ENCODE measurements around the gene RORC. TPM values are rescaled to one million over a fixed set of nuclear protein-coding genes. Genes with fewer than 3 reads are reported as not detected.

RORC gene
- total and polyA plus RNA-seq, 2 donors (not counting 1 experiment from before 2014, with no cell fraction given), result 0.17 TPM; not detected in 1

DNA sequence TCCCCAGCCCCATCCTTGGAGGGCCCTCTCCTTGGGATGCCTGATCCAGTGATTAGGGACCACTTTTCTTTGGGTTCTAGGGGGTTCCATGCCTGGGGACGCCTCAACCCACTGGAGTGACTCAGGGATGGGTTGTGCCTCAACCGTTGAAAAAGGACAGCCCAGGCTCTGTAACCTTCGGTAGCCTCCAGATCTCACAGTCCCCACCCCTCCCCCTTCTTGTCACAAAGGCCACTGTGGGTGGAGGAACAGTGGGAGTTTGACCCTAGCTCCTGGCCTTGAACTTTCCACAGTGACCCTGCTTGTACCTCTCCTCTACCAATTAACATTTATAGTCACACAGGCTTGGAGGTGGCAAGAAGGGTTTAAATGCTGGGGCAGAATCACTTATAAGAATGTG lies 2.6 kb upstream of the RORC start:
- Histone ChIP-seq H3K9ac (ENCODE audit: insufficient read depth, low read length) (no peak overlapping the region), H3K9me3 (ENCODE audit: control insufficient read depth, insufficient read depth, low read depth, low read length) (no peaks in the 10 kb centered on the region), H3K4me1 (ENCODE audit: control insufficient read depth, extremely low read depth, insufficient read depth, low read length) (no peaks in the 10 kb centered on the region), H3K27ac (ENCODE audit: insufficient read depth, low read length) (no peak overlapping the region), H3K4me3 (replicated peaks in 1 of 4; ENCODE audit: control extremely low read depth in 1 of 4, insufficient read depth in 1 of 4, low read depth in 3 of 4, low read length in 4 of 4) (no peak overlapping the region), H2AFZ (ENCODE audit: low read length) (no peak overlapping the region), H3K4me2 (ENCODE audit: extremely low read depth, insufficient read depth, low read length) (no peak overlapping the region), H3K79me2 (ENCODE audit: control insufficient read depth, insufficient read depth, low read length) (no peaks in the 10 kb centered on the region), H4K20me1 (ENCODE audit: control insufficient read depth, extremely low read depth, insufficient read depth, low read length) (no peaks in the 10 kb centered on the region), H3K27me3 (ENCODE audit: control insufficient read depth, insufficient read depth, low read length) (peaks cover 30% of the 10 kb centered on the region), H3K36me3 (ENCODE audit: control insufficient read depth, insufficient read depth, low read length) (no peaks in the 10 kb centered on the region)
- no peak for DNase-seq (ENCODE audit: low read depth in 2 of 2)
- TF ChIP-seq, protein P1, sequence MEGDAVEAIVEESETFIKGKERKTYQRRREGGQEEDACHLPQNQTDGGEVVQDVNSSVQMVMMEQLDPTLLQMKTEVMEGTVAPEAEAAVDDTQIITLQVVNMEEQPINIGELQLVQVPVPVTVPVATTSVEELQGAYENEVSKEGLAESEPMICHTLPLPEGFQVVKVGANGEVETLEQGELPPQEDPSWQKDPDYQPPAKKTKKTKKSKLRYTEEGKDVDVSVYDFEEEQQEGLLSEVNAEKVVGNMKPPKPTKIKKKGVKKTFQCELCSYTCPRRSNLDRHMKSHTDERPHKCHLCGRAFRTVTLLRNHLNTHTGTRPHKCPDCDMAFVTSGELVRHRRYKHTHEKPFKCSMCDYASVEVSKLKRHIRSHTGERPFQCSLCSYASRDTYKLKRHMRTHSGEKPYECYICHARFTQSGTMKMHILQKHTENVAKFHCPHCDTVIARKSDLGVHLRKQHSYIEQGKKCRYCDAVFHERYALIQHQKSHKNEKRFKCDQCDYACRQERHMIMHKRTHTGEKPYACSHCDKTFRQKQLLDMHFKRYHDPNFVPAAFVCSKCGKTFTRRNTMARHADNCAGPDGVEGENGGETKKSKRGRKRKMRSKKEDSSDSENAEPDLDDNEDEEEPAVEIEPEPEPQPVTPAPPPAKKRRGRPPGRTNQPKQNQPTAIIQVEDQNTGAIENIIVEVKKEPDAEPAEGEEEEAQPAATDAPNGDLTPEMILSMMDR (conservative IDR thresholded peaks at IDR 0.05 in 1 of 2, IDR thresholded peaks at IDR 0.05 in 1 of 2; ENCODE audit: low read depth in 1 of 2, low read length in 2 of 2), result no peak
- no peak for TF ChIP-seq EZH2 (IDR thresholded peaks at IDR 0.05; ENCODE audit: low read length, missing control alignments)

DNA sequence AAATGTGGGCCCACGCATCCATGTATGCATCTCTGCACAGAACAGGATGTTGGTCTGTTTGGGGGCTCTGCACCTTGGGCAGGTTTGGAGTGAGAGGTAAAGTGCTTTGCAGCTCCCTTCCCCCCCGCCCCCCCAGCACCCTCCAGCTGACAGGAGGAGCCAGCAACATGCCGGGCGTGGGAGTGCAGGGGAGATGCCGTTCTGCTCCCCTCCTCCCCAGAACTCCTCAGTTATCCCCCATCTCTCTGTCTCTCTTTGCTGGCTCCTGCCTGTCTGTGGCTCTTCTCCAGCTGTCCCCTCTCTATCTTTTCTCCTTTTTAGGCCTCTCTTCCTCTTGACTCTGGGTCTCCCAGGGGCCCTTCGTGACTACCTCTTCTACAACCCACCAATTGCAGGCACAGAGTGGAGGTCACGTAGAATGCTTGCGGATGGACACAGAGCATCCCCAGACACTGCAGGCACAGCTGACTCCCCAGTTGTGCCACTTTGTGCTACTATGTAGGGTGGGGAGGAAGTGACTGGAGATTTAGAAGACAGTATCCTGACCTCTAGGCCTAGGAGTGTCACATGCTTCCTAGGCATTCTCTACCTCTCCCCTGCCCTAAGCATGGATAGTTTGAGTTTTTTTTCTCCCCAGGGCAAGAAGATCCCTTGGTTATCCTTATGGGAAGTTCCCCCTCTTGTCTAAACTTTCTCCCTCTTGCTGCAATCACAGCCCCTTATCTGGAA lies 1.7 kb upstream of the RORC start:
- H3K27ac ChIP-seq (ENCODE audit: insufficient read depth, low read length), result no peak overlapping the region
- H3K4me1 ChIP-seq (ENCODE audit: control insufficient read depth, extremely low read depth, insufficient read depth, low read length), result no peaks in the 10 kb centered on the region
- DNase-seq (ENCODE audit: low read depth in 2 of 2), result no peak
- H3K79me2 ChIP-seq (ENCODE audit: control insufficient read depth, insufficient read depth, low read length), result no peaks in the 10 kb centered on the region
- no peaks in the 10 kb centered on the region for H4K20me1 ChIP-seq (ENCODE audit: control insufficient read depth, extremely low read depth, insufficient read depth, low read length)
- no peaks in the 10 kb centered on the region for H3K9me3 ChIP-seq (ENCODE audit: control insufficient read depth, insufficient read depth, low read depth, low read length)
- no peak overlapping the region for H3K4me2 ChIP-seq (ENCODE audit: extremely low read depth, insufficient read depth, low read length)
- no peak overlapping the region for H3K4me3 ChIP-seq (replicated peaks in 1 of 4; ENCODE audit: control extremely low read depth in 1 of 4, insufficient read depth in 1 of 4, low read depth in 3 of 4, low read length in 4 of 4)
- no peaks in the 10 kb centered on the region for H3K36me3 ChIP-seq (ENCODE audit: control insufficient read depth, insufficient read depth, low read length)
- no peak overlapping the region for H3K9ac ChIP-seq (ENCODE audit: insufficient read depth, low read length)
- peaks cover 21% of the 10 kb centered on the region for H3K27me3 ChIP-seq (ENCODE audit: control insufficient read depth, insufficient read depth, low read length)
- TF ChIP-seq, protein P1 (conservative IDR thresholded peaks at IDR 0.05 in 1 of 2, IDR thresholded peaks at IDR 0.05 in 1 of 2; ENCODE audit: low read depth in 1 of 2, low read length in 2 of 2), result no peak
- TF ChIP-seq EZH2 (IDR thresholded peaks at IDR 0.05; ENCODE audit: low read length, missing control alignments), result no peak
- no peak overlapping the region for H2AFZ ChIP-seq (ENCODE audit: low read length)

DNA sequence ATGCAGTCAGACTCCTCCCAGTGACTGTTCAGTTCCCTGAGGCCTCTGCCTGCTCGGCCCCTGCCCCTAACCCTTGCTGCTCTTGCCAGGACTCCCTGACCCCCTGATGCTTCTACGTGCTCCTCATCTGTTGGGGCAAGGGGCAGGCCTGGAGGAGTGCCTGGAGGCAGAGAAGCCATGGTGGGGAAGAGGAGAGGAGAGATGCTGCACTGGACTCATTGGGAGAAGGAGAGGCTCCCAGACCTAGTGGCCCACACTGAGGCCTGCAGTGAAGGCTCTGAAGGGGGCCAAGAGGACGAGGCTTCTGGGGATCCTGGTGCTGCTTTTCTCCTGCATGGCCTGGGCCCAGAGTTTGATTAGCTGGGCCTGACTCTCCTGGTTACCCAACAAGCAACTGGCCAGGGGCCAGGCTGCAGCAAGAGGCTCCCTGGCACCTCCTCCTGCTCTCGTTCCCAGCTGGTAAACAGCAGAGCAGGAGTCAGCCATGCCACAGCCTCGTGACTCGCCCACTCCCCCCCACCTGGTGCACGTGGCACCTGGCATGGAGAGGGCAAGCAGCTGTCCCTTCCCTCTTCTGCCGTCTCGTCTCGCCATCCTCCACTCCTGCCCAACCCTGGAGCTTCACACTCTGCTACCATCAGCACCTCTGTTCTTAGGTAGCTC lies 847 bp upstream of the RORC start:
- Histone ChIP-seq H3K4me3 (replicated peaks in 1 of 4; ENCODE audit: control extremely low read depth in 1 of 4, insufficient read depth in 1 of 4, low read depth in 3 of 4, low read length in 4 of 4) (no peak overlapping the region), H2AFZ (ENCODE audit: low read length) (no peak overlapping the region), H3K9me3 (ENCODE audit: control insufficient read depth, insufficient read depth, low read depth, low read length) (no peaks in the 10 kb centered on the region), H3K4me2 (ENCODE audit: extremely low read depth, insufficient read depth, low read length) (no peak overlapping the region), H3K36me3 (ENCODE audit: control insufficient read depth, insufficient read depth, low read length) (no peaks in the 10 kb centered on the region), H4K20me1 (ENCODE audit: control insufficient read depth, extremely low read depth, insufficient read depth, low read length) (no peaks in the 10 kb centered on the region), H3K4me1 (ENCODE audit: control insufficient read depth, extremely low read depth, insufficient read depth, low read length) (no peaks in the 10 kb centered on the region), H3K9ac (ENCODE audit: insufficient read depth, low read length) (no peak overlapping the region), H3K27ac (ENCODE audit: insufficient read depth, low read length) (no peak overlapping the region), H3K27me3 (ENCODE audit: control insufficient read depth, insufficient read depth, low read length) (peaks cover 12% of the 10 kb centered on the region), H3K79me2 (ENCODE audit: control insufficient read depth, insufficient read depth, low read length) (no peaks in the 10 kb centered on the region)
- peak in 1 of 2 donors; percentile 52 for DNase-seq (ENCODE audit: low read depth in 2 of 2)
- TF ChIP-seq, protein P1 (conservative IDR thresholded peaks at IDR 0.05 in 1 of 2, IDR thresholded peaks at IDR 0.05 in 1 of 2; ENCODE audit: low read depth in 1 of 2, low read length in 2 of 2), result no peak
- TF ChIP-seq EZH2 (IDR thresholded peaks at IDR 0.05; ENCODE audit: low read length, missing control alignments), result no peak

Measured in fibroblast of lung (primary cell).